Endothelial cell of umbilical vein (primary cell): ENCODE measurements around the gene HES3. TPM values are rescaled to one million over a fixed set of nuclear protein-coding genes. Genes with fewer than 3 reads are reported as not detected.

ENCODE experiments used
- BruUV-seq: library from RNA; stranded (reverse); fragments of 400-500 nt; replicated peaks from 2 replicates; lab custom pipeline; 2021; lab: Mats Ljungman, UMichigan
- CTCF ChIA-PET: fragments of 300-600, 350-600 bp; sonication (Branson Sonifier 250); formaldehyde crosslinking; loops from one replicate; lab custom pipeline; 2021; ENCODE audit warnings: antibody characterized with exemption, inconsistent platforms; lab: Charles Lee
- POLR2A ChIA-PET: fragments of 300-600, 350-600 bp; sonication (Branson Sonifier 250); formaldehyde crosslinking; loops from one replicate; lab custom pipeline; 2021; ENCODE audit warnings: antibody characterized with exemption, inconsistent platforms; lab: Charles Lee
- DNase-seq: peaks from one replicate; pipeline ENCODE4 v3.0.0-alpha.2; 2011; ENCODE audit warnings: low read depth, low spot score
- FAIRE-seq: peaks from 2 replicates; lab custom pipeline; 2011; peaks lifted over from hg19 to GRCh38; lab: Jason Lieb, UNC
- H2AFZ ChIP-seq: 2 replicates; pipeline ENCODE4 v1.6.0; 2012; ENCODE audit warnings: low read depth, low read length, control low read depth, inconsistent platforms
- H3K27ac ChIP-seq: 2 replicates; pipeline ENCODE4 v1.5.1; 2011; ENCODE audit warnings: low read depth, mild to moderate bottlenecking, control low read depth, low read length, moderate library complexity; ENCODE audit not compliant: insufficient read depth
- H3K27me3 ChIP-seq, 2 experiments: 2 replicates each; pipeline versions ENCODE4 v1.6.0 to v1.6.1; 2011; ENCODE audit warnings: low read length in 2 of 2, mixed read lengths in 1 of 2; ENCODE audit not compliant: control insufficient read depth in 2 of 2, insufficient read depth in 2 of 2
- H3K36me3 ChIP-seq, 2 experiments: 2 replicates in 1 of 2; 3 replicates in 1 of 2; pipeline ENCODE4 v1.5.1; 2011; ENCODE audit warnings: low read length in 2 of 2, mild to moderate bottlenecking in 1 of 2, moderate library complexity in 1 of 2; ENCODE audit not compliant: control insufficient read depth in 2 of 2, insufficient read depth in 2 of 2; ENCODE audit errors: extremely low read depth in 1 of 2
- H3K4me1 ChIP-seq: 3 replicates; pipeline ENCODE4 v1.5.1; 2011; ENCODE audit warnings: mild to moderate bottlenecking, low read length; ENCODE audit not compliant: control insufficient read depth, insufficient read depth; ENCODE audit errors: extremely low read depth
- H3K4me2 ChIP-seq: 2 replicates; pipeline ENCODE4 v1.6.1; 2011; ENCODE audit warnings: low read length, control low read depth, mixed read lengths; ENCODE audit not compliant: insufficient read depth
- H3K4me3 ChIP-seq, 3 experiments: fragments of 200-600 bp in 1 of 3; sonication (generic), shearing (Covaris generic) in 1 of 3; replicated peaks in 1 of 3; 2 replicates each; pipeline ENCODE4 v1.5.1; 2011 to 2016; ENCODE audit warnings: control low read depth in 3 of 3, low read length in 3 of 3, mild to moderate bottlenecking in 2 of 3, inconsistent platforms in 1 of 3, low read depth in 1 of 3, moderate library complexity in 1 of 3; ENCODE audit not compliant: insufficient read depth in 1 of 3
- H3K79me2 ChIP-seq: 2 replicates; pipeline ENCODE4 v1.6.0; 2012; ENCODE audit warnings: low read length, inconsistent platforms; ENCODE audit not compliant: control insufficient read depth, insufficient read depth
- H3K9ac ChIP-seq: replicated peaks from 2 replicates; pipeline ENCODE3; 2011; ENCODE audit warnings: low read length, control low read depth; ENCODE audit not compliant: insufficient read depth; ENCODE audit errors: extremely low read depth
- H3K9me1 ChIP-seq: replicated peaks from 3 replicates; pipeline ENCODE4 v1.6.0; 2011; ENCODE audit warnings: mild to moderate bottlenecking, low read length; ENCODE audit not compliant: control insufficient read depth, insufficient read depth; ENCODE audit errors: extremely low read depth
- H3K9me3 ChIP-seq: replicated peaks from 2 replicates; pipeline ENCODE4 v1.5.1; 2012; ENCODE audit warnings: low read length, inconsistent platforms; ENCODE audit not compliant: control insufficient read depth, insufficient read depth
- H4K20me1 ChIP-seq: replicated peaks from 2 replicates; pipeline ENCODE3; 2011; ENCODE audit warnings: mild to moderate bottlenecking, low read length; ENCODE audit not compliant: control insufficient read depth, insufficient read depth; ENCODE audit errors: extremely low read depth
- CTCF ChIP-seq, 2 donors: IDR thresholded peaks; 1 replicate in 1 of 2; 2 replicates in 1 of 2; pipeline ENCODE4 v1.5.1; 2011; ENCODE audit warnings: low read length in 2 of 2, mild to moderate bottlenecking in 2 of 2, moderate library complexity in 2 of 2, control low read depth in 1 of 2, inconsistent platforms in 1 of 2, low read depth in 1 of 2; ENCODE audit not compliant: insufficient read depth in 1 of 2; ENCODE audit errors: extremely low read depth in 1 of 2
- EZH2 ChIP-seq: IDR thresholded peaks from 2 replicates; pipeline ENCODE4 v1.6.1; 2012; ENCODE audit warnings: borderline replicate concordance, low read depth, mild to moderate bottlenecking, moderate library complexity, low read length, inconsistent platforms; ENCODE audit not compliant: severe bottlenecking
- FOS ChIP-seq: IDR thresholded peaks from 2 replicates; pipeline ENCODE4 v1.6.1; 2011; ENCODE audit warnings: mild to moderate bottlenecking, low read length, moderate library complexity, borderline replicate concordance; ENCODE audit not compliant: insufficient read depth
- GATA2 ChIP-seq: IDR thresholded peaks from 2 replicates; pipeline ENCODE4 v1.7.0; 2011; ENCODE audit warnings: low read depth, mild to moderate bottlenecking, moderate library complexity, mixed read lengths, low read length; ENCODE audit not compliant: insufficient read length, insufficient read depth
- JUN ChIP-seq: IDR thresholded peaks from 2 replicates; pipeline ENCODE4 v1.6.1; 2011; ENCODE audit warnings: borderline replicate concordance, low read depth; ENCODE audit not compliant: insufficient read length, insufficient read depth
- MYC ChIP-seq: IDR thresholded peaks from one replicate; pipeline ENCODE4 v1.6.1; 2011; ENCODE audit warnings: mild to moderate bottlenecking, low read depth, low read length
- POLR2A ChIP-seq: IDR thresholded peaks from 2 replicates; pipeline ENCODE4 v1.6.1; 2012; ENCODE audit warnings: low read depth, mild to moderate bottlenecking, control low read depth, low read length
- POLR2AphosphoS5 ChIP-seq: IDR thresholded peaks from 2 replicates; pipeline ENCODE4 v1.6.1; 2012; ENCODE audit warnings: low read depth, mild to moderate bottlenecking, control low read depth, low read length, moderate library complexity; ENCODE audit not compliant: insufficient read depth
- dilution Hi-C: fragments of 300-500 bp; cut with MboI; formaldehyde crosslinking; loops from one replicate; pipeline ENCODE4 v1.15.0; 2019; ENCODE audit warnings: low sequenced_read_pairs; ENCODE audit not compliant: extremely low pct_ligation_motif_present
- intact Hi-C: fragments of 100-400 bp; cut with micrococcal nuclease; formaldehyde crosslinking; loops from one replicate; pipeline ENCODE4 v1.10.0; 2022
- polyA plus RNA-seq, 4 experiments: library from polyadenylated mRNA; depleted of rRNA in 3 of 4; stranded (reverse) in 3 of 4; unstranded in 1 of 4; fragments of >200 nt; gene quantifications; 2 replicates each; pipeline versions ENCODE4 v1.2.1 to v1.2.3, GENCODE V29; 2011 to 2012; ENCODE audit warnings: missing spikeins in 1 of 4
- total RNA-seq: library from RNA; stranded (reverse); gene quantifications from 2 replicates; pipeline ENCODE4 v1.2.3, GENCODE V29; 2021
- TF ChIP-seq, protein P1 (sequence below): IDR thresholded peaks from 2 replicates; pipeline ENCODE4 v1.6.1; 2011; ENCODE audit not compliant: insufficient read depth, insufficient read length

Gene HES3
- total and polyA plus RNA-seq, 2 donors (not counting 3 experiments of a cell fraction or from before 2014, with no cell fraction given): not detected

- no peaks in the 10 kb centered on the region for H3K9me3 ChIP-seq
- no peak overlapping the region for H2AFZ ChIP-seq
- no peaks in the 10 kb centered on the region for H3K4me1 ChIP-seq
- no peaks in the 10 kb centered on the region for H3K27me3 ChIP-seq
- BruUV-seq: no TSS peak
- no peak overlapping the region for H3K9ac ChIP-seq
- H3K27ac ChIP-seq: no peak overlapping the region
- H3K36me3 ChIP-seq: no peaks in the 10 kb centered on the region
- no peaks in the 10 kb centered on the region for H3K79me2 ChIP-seq
- no peak for TF ChIP-seq JUN
- TF ChIP-seq POLR2A: no peak
- no peak for TF ChIP-seq MYC
- TF ChIP-seq EZH2: no peak
- TF ChIP-seq POLR2AphosphoS5: no peak
- no peak for TF ChIP-seq FOS
- TF ChIP-seq CTCF (IDR thresholded peaks at IDR 0.05; ENCODE audit: extremely low read depth in 1 of 2, insufficient read depth in 1 of 2, low read depth in 1 of 2, low read length in 2 of 2): no peak
- TF ChIP-seq, protein P1, sequence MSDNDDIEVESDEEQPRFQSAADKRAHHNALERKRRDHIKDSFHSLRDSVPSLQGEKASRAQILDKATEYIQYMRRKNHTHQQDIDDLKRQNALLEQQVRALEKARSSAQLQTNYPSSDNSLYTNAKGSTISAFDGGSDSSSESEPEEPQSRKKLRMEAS: no peak
- TF ChIP-seq GATA2: no peak
- CTCF ChIA-PET: no interaction called here
- POLR2A ChIA-PET: no interaction called here
- intact Hi-C loops: no loop called here
- H3K4me3 ChIP-seq: no peak overlapping the region
- DNase-seq (no peak), FAIRE-seq (no peak)
- no peak overlapping the region for H3K4me2 ChIP-seq
- no peaks in the 10 kb centered on the region for H4K20me1 ChIP-seq
- dilution Hi-C loops: no loop called here
- no peaks in the 10 kb centered on the region for H3K9me1 ChIP-seq
These were observed 27.0 kb downstream of the HES3 start for GRCh38 chr1:6271006-6271405.
